ENCODE results near the gene KLHL8.

Gene KLHL8

GRCh38 chr4:87220094-87220822, at the start of gene KLHL8:
TSS of gene KLHL8 (minus strand) at chr4:87220618. CDS start at chr4:87195539, 25,079 bp downstream.
- DNase-seq: peak; percentile 91 to 93

DNA sequence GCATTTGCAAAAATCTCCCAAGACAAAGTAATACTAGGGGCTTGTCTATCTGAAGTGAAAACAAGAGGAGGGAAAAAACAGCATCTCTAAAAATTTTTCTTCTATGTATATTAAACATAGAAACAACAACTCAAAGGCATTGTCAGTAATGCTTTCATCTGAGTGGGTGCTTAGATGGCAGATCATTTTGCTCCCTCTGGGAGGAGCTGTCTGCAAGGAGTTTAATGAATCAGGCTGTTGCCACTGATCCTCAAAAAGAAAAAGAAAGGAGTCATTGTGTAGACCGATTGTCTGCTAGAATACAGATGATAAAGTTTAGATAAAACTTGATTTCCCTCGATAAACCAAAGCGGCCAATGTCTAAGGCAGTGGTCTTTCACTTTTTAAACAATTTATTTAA, 49.7 kb upstream of the KLHL8 start:
- no peak for DNase-seq

DNA sequence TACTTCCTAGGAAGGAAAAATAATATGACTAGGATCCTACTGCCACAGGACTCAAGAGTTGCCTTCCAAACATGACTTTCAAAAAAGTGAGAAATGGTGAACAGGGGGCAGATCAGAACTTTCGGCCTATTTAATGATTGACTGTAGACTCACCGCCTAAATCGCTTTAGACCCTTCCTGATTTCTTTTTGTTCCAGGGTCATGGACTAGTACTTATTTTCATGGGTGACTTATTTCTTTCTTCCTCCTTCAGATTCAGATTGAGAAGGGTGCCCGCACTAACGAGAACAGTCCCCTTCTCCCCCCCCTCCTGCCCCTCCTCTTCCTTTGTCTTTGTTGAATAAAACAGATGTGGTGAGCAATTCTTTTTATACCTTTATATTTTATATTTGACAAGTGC, 48.0 kb upstream of the KLHL8 start:
- no peak for DNase-seq

GRCh38 chr4:87266986-87267385, 46.6 kb upstream of the KLHL8 start:
- DNase-seq: no peak

DNA sequence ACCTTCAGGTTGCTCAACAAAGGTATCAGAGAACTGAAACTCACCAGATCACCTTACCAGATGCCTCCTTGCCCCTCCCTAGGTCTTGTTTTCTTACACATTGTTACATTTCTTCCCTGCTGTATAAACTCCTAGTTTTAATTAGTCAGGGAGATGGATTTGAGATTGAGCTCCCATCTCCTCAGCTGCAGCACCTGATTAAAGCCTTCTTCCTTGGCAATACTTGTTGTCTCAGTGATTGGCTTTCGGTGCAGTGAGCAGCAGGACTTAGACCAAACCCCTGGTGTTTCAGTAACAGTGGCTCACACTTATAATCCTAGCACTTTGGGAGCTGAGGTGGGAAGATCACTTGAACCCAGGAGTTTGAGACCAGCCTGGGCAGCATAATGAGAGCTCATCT, 42.5 kb upstream of the KLHL8 start:
- DNase-seq: no peak

- no peak for DNase-seq
Measured at GRCh38 chr4:87260477-87260876, 40.1 kb upstream of the KLHL8 start.

DNA sequence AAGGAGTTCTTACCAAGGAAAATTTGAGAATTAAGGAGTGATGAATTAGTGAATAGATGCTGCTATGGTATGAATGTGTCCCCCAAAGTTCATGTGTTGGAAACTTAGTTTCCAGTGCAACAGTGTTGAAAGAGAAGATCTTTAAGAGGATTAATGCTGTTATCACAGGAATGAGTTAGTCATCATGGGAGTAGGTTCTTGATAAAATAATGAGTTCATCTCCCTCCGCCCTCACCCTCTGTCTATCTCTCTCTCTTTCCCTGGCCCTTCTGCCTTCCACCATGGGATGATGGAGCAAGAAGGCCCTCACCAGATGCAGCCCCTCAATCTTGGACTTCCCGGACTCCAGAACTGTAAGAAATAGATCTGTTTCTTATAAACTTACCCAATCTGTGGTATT, 38.3 kb upstream of the KLHL8 start:
- DNase-seq: no peak

DNA sequence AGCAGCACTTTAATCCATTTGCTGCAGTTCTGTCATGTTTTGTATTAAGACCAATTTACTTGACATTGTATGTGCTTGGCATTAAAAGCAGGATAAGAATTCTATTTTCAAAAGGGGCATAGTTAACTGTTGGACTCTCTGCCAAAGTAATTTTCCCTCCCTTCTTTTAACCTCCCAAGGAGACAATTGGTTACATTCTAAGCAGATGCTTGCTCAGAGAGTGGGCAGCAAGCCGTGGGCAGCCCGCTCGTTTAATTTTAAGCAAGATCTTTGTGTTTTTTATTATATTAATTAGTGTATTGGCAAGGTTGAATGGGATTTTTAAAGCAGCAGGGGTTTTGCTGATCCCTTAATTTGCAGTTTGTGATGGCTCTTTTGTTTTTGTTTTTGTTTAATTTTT, 37.1 kb upstream of the KLHL8 start:
- DNase-seq: no peak

DNA sequence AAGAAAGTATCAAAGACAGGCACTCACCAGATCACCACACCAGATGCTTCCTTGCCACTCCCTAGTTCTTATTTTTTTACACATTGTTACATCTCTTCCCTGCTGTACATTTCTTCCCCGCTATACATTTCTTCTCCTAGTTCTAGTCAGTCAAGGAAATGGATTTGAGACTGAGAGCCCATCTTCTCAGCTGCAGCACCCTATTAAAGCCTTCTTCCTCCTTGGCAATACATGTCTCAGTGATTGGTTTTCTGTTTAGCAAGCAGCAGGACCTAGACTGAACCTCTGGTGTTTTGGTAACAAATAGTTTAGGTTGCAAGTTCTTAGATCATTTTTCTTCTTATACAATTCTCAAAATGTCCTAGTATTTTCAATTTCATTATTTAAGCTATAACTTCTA, 35.3 kb upstream of the KLHL8 start:
- no peak for DNase-seq

GRCh38 chr4:87251106-87251505, 30.7 kb upstream of the KLHL8 start:
- DNase-seq: no peak

DNA sequence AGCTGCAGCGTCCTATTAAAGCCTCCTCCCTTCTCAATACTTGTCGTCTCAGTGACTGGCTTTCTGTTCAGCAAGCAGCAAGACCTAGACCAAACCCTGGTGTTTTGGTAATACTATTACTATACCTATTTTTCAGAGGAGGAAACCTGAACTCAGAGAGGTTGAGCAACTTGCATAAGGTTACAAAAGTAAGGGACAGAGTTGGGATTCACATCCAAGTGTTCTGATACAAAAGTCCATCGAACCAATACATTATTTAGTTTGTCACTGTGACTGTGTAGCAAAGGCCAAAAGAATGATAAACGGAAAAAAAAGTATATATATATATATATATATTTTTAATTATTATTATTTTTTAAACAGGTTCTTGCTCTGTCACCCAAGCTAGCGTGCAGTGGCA, 29.9 kb upstream of the KLHL8 start:
- DNase-seq: no peak

- no peak for DNase-seq
Measured at GRCh38 chr4:87249332-87250019, 29.1 kb upstream of the KLHL8 start.

DNA sequence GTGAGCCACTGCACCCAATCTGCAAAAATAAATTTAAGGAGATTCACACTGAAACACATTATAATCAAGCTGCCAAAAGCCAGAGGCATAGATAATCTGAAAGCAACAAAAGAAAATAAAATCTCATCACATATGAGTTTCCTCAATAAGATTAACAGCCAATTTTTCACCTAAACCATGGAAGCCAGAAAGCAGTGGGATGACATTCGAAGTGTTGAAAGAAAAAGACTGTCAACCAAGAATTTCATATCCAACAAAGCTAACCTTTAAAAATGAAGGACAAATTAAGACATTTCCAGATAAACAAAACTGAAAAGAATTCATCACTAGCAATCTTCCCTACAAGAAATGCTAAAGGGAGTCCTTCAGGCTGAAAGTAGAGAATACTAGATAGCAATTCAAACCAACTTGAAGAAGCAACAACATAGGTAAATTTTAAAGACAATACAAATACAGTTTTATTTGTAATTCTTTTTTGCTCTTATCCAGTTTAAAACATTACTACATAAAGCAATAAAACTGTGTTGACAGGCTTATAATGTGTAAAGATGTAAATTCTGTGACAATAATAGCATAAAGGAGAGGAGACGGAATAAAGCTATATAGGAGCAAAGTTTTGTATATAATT, 23.1 kb upstream of the KLHL8 start:
- DNase-seq: no peak

- no peak for DNase-seq
Measured at GRCh38 chr4:87241336-87241735, 20.9 kb upstream of the KLHL8 start.

DNA sequence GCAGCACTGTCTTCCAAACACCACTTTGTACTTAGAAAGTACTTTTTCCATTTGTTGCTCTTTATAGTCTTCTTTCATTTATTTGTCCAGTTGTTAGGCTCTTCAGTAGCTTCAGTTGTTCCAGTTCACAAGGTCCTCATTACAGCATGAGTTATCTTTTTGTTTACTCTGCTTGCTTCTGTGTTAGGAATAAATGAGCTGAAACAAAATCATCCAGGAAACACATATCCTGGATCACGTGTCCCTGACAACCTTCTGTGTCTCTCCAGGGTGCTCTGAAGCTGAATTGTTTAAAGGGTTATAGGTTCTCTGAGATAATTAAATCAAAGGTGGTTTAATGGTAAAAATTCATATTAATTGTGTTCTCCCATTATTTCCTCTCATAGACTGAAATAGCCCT, 19.9 kb upstream of the KLHL8 start:
- DNase-seq: no peak

- no peak for DNase-seq
Measured at GRCh38 chr4:87239821-87240220, 19.4 kb upstream of the KLHL8 start.

DNA sequence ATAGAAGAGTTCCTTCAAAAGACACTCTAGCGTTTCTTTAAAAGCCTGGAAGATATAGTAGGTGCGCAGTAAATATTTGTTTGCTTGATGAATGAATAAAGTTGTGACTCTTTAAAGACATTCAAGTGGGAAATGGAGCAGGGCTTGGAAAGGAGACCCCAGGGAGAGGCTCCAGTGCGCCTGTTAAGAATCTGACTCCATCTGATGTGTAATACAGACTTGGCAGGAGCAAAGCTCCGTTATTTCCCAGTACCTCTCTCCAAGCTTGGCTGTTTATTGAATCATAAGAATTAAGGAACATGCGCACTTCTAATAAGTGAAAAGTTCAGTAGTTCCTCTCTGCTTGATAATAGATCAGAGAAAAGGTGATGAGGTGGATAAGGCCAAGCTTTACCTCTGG, 18.8 kb upstream of the KLHL8 start:
- DNase-seq: no peak

DNA sequence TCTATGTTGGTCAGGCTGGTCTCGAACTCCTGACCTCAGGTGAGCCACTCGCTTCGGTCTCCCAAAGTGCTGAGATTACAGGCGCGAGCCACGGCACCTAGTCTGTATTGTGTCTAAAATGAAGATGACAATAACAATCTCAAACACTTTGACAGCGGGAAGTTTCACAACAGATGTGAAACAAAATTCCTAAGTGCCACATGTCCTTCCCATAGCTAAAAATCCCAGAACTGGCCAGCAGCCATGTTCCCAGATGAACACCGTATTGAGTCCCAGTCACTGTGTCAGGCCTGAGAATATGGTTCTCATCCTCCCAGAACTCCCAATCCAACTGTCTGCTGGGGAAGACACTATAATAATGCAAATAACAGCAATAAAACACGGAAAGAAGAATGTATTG, 16.4 kb upstream of the KLHL8 start:
- DNase-seq: no peak

DNA sequence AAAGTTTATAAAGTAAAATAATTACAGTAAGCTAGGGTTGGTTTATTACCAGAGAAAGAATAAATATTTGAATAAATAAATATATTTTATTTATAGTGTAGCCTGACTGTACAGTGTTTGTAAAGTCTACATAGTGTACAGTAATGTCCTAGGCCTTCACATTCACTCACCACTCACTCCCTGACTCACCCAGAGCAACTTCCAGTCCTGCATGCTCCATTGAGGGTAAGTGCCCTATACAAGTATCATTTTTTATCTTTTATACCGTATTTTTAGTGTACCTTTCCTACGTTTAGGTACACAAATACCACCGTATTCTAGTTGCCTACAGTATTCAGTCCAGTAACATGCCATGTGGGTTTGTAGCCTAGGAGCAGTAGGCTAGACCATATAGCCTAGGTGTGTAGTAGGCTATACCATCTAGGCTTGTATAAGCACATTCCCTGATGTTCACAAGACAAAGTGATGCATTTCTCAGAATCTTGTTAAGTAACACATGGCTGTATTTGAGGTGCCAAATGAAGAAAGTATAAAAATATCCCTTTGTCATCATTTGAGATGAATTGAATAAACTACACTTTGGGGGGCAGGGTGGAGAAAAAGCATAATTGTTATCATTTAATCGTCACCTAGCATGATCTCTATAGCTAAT, 14.7 kb upstream of the KLHL8 start:
- no peak for DNase-seq

GRCh38 chr4:87232216-87232615, 11.8 kb upstream of the KLHL8 start:
- DNase-seq: no peak

DNA sequence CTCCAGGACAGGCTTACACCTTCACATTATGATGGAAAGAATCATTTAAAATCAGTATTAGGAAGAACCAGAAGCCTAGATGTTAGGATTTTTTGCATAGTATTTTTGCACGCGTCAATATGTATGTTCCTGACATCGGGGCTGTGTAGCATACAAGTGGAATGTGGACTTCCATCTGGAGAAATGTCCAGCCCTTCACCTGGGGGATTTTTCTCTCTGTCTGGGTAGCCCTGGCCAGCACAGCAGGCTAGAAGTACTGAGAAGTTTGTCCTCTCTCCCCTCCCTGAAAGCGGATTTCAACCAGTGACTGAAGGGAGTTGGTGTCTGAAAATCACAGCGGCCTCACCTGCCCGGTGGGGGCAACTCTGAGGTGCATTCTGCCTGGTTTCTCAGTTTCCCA, 10.4 kb upstream of the KLHL8 start:
- DNase-seq: no peak

DNA sequence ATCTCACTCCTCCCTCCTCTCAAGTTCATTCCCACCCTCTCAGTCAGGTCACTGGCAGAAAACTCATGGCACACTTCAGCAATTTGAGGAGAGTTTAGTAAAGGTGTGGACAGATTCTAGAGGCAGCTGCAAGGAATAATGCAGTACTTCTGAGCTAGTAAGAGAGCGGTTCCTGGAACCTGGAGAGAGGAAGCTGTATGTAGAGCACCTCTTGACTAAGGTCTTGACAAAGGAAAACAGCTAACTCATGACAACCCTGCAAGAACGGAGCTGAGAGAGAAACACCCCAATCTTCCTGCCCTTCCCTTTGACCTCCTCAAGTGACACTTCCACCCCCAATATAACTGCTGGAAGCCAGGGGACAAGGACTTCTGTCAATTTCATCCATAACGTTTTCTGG, 9.6 kb upstream of the KLHL8 start:
- no peak for DNase-seq

DNA sequence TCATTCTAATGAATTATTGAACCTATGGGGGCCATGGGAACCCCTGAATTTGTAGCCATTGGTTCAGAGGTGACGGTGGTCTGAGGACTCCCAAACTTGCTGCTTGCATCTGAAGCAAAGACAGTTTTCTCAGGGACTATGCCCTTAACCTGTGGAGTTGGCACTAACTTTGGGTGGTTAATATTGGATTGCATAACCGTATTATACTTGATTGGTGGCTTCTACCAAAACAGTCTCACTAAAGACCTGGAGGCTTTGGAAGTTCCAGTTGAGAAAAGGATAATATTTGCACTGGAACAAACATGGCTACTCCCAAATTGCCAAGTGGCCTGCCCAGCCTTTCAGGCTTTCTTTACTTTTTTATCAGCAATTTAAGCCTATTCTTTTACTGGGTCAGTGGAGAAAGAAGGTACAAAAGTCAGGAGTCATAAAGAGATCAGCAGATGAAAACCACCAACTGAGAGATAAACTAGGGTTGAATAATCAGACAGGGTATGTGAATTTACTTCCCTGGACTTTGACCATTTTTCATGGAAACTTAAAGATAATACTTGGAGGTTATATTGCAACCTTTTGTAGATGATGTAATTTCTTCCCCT, 7.9 kb upstream of the KLHL8 start:
- DNase-seq: no peak
